HL-60 (cell line): ENCODE results near the gene DENND2D.

Source experiments
- CTCF ChIP-seq: IDR thresholded peaks from one replicate; pipeline ENCODE4 v1.5.1; 2011; ENCODE audit warnings: low read length, control low read depth, inconsistent platforms; ENCODE audit not compliant: insufficient read depth
- GABPA ChIP-seq: IDR thresholded peaks from 2 replicates; pipeline ENCODE4 v1.6.1; 2012; ENCODE audit warnings: low read depth
- POLR2AphosphoS5 ChIP-seq: IDR thresholded peaks from 2 replicates; pipeline ENCODE4 v1.6.1; 2012; ENCODE audit warnings: low read depth
- REST ChIP-seq: IDR thresholded peaks from 2 replicates; pipeline ENCODE4 v1.6.1; 2012; ENCODE audit warnings: low read depth; ENCODE audit not compliant: insufficient replicate concordance
- SPI1 ChIP-seq: IDR thresholded peaks from 2 replicates; pipeline ENCODE4 v1.6.1; 2012; ENCODE audit warnings: low read depth, mild to moderate bottlenecking, borderline replicate concordance

GRCh38 chr1:111209622-111210021 is 9.2 kb upstream of the DENND2D start:
- no peak for TF ChIP-seq CTCF
- no peak for TF ChIP-seq GABPA
- no peak for TF ChIP-seq POLR2AphosphoS5
- no peak for TF ChIP-seq REST
- no peak for TF ChIP-seq SPI1
